Right lobe of liver (tissue), 4 donors: ENCODE data around the gene BMP2K.

Experiments used
- POLR2A ChIP-seq: fragments of 450-650 bp; IDR thresholded peaks from one replicate; pipeline ENCODE4 v1.6.1; 2017; ENCODE audit warnings: antibody characterized with exemption, mild to moderate bottlenecking
- TF ChIP-seq, protein P1 (sequence below), 4 donors: fragments of 200-600 bp in 3 of 4; fragments of 450-650 bp in 1 of 4; IDR thresholded peaks; one replicate each; pipeline versions ENCODE4 v1.5.1 to v1.8.0; 2016 to 2022; ENCODE audit warnings: antibody characterized with exemption in 4 of 4, mild to moderate bottlenecking in 2 of 4
- donor health status: DM: no; HTN: no; CAD: no.
- donor health status: DM: no; HTN: no; CAD: no.
- donor health status: DM: no; HTN: yes; CAD: no.

DNA sequence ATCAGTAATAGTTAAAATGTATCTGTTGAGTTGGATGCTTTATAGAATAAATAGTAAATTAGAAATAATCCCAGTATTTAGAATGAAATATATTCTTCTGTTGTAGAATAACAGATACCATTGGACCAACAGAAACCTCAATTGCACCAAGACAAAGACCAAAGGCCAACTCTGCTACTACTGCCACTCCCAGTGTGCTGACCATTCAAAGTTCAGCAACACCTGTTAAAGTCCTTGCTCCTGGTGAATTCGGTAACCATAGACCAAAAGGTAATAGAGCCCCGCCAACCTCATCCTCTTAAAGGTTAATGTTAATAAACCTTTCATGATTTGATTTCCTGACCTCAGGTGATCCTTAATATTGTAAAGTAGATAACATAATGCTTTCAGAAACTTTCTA is 89.3 kb downstream of the BMP2K start:
- TF ChIP-seq, protein P1, sequence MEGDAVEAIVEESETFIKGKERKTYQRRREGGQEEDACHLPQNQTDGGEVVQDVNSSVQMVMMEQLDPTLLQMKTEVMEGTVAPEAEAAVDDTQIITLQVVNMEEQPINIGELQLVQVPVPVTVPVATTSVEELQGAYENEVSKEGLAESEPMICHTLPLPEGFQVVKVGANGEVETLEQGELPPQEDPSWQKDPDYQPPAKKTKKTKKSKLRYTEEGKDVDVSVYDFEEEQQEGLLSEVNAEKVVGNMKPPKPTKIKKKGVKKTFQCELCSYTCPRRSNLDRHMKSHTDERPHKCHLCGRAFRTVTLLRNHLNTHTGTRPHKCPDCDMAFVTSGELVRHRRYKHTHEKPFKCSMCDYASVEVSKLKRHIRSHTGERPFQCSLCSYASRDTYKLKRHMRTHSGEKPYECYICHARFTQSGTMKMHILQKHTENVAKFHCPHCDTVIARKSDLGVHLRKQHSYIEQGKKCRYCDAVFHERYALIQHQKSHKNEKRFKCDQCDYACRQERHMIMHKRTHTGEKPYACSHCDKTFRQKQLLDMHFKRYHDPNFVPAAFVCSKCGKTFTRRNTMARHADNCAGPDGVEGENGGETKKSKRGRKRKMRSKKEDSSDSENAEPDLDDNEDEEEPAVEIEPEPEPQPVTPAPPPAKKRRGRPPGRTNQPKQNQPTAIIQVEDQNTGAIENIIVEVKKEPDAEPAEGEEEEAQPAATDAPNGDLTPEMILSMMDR (IDR thresholded peaks at IDR 0.05) = no peak
- TF ChIP-seq POLR2A = no peak
